GM23248 (cell line): Measurements from ENCODE around the gene FADS3. TPM values are rescaled to one million over a fixed set of nuclear protein-coding genes. Genes with fewer than 3 reads are reported as not detected.

Source experiments
- DNase-seq: peaks from one replicate; pipeline ENCODE4 v3.0.0-alpha.2; 2015
- H2AFZ ChIP-seq: fragments of 200-600 bp; sonication (generic); 2 replicates; pipeline ENCODE4 v1.6.1; 2016; ENCODE audit warnings: antibody characterized with exemption
- H3F3A ChIP-seq: fragments of 200-600 bp; sonication (generic); 2 replicates; pipeline ENCODE4 v1.6.1; 2016; ENCODE audit warnings: mild to moderate bottlenecking, antibody characterized with exemption, mixed run types; ENCODE audit not compliant: insufficient read depth
- H3K27ac ChIP-seq: fragments of 200-600 bp; sonication (generic); 2 replicates; pipeline ENCODE4 v1.5.1; 2016; ENCODE audit warnings: mild to moderate bottlenecking
- H3K27me3 ChIP-seq: fragments of 200-600 bp; sonication (generic); replicated peaks from 2 replicates; pipeline ENCODE4 v1.6.1; 2016; ENCODE audit warnings: mild to moderate bottlenecking; ENCODE audit not compliant: insufficient read depth
- H3K36me3 ChIP-seq: fragments of 200-600 bp; sonication (generic); 2 replicates; pipeline ENCODE4 v1.6.1; 2016; ENCODE audit warnings: low read depth, mild to moderate bottlenecking
- H3K4me1 ChIP-seq: fragments of 200-600 bp; sonication (generic); 2 replicates; pipeline ENCODE4 v1.6.1; 2016; ENCODE audit warnings: mild to moderate bottlenecking; ENCODE audit not compliant: insufficient read depth
- H3K4me2 ChIP-seq: fragments of 200-600 bp; sonication (generic); one replicate; pipeline ENCODE4 v1.6.1; 2016; ENCODE audit warnings: mild to moderate bottlenecking; ENCODE audit not compliant: unreplicated experiment
- H3K4me3 ChIP-seq: fragments of 200-600 bp; sonication (generic); 2 replicates; pipeline ENCODE4 v1.5.1; 2016; ENCODE audit warnings: mild to moderate bottlenecking
- H3K79me2 ChIP-seq: fragments of 200-600 bp; sonication (generic); 2 replicates; pipeline ENCODE4 v1.6.1; 2016; ENCODE audit warnings: mild to moderate bottlenecking; ENCODE audit not compliant: insufficient read depth
- H3K9ac ChIP-seq: fragments of 200-600 bp; sonication (generic); 2 replicates; pipeline ENCODE4 v1.6.1; 2016; ENCODE audit warnings: mild to moderate bottlenecking
- H3K9me2 ChIP-seq: fragments of 200-600 bp; sonication (generic); 2 replicates; pipeline ENCODE4 v1.6.1; 2016; ENCODE audit warnings: mixed run types, mild to moderate bottlenecking, moderate library complexity; ENCODE audit not compliant: insufficient read depth
- H3K9me3 ChIP-seq: fragments of 200-600 bp; sonication (generic); one replicate; pipeline ENCODE4 v1.6.1; 2017; ENCODE audit warnings: low read depth
- H4K20me1 ChIP-seq: fragments of 200-600 bp; sonication (generic); 2 replicates; pipeline ENCODE4 v1.6.0; 2016; ENCODE audit not compliant: insufficient read depth
- EZH2 ChIP-seq: fragments of 200-600 bp; sonication (generic); IDR thresholded peaks from 2 replicates; pipeline ENCODE4 v1.6.1; 2018; ENCODE audit warnings: antibody characterized with exemption, mild to moderate bottlenecking; ENCODE audit not compliant: insufficient read depth, poor library complexity, severe bottlenecking
- EZH2phosphoT487 ChIP-seq: fragments of 200-600 bp; sonication (generic); IDR thresholded peaks from 2 replicates; pipeline ENCODE4 v1.6.1; 2018; ENCODE audit warnings: antibody characterized with exemption, moderate library complexity, mild to moderate bottlenecking, low read depth; ENCODE audit not compliant: insufficient read depth
- WGBS, 2 experiments: methylation state at CpG; one replicate each; pipeline ENCODE4 v1.1.6; 2015 to 2017; ENCODE audit warnings: low lambda C conversion rate in 2 of 2, low coverage in 1 of 2; ENCODE audit errors: missing lambda C conversion rate in 2 of 2; 5-methylcytosine and 5-hydroxymethylcytosine counted together
- in situ Hi-C: fragments of 300-500 bp; cut with MboI; formaldehyde crosslinking; loops from 2 replicates; pipeline ENCODE4 v1.15.0; 2020
- polyA plus RNA-seq: library from polyadenylated mRNA; unstranded; fragments of >200 nt; fragmentation: Nextera tagmentation; extraction: Ambion mirVana; gene quantifications from 2 replicates; pipeline ENCODE4 v1.2.1, GENCODE V29; 2016
- total RNA-seq: library from RNA; depleted of rRNA; stranded (reverse); fragments of >200 nt; shearing (Covaris generic); gene quantifications from 2 replicates; pipeline ENCODE4 v1.2.3, GENCODE V29; 2014

FADS3 gene
- total and polyA plus RNA-seq, 2 experiments from 2014 or later: 135 to 203 TPM

DNA sequence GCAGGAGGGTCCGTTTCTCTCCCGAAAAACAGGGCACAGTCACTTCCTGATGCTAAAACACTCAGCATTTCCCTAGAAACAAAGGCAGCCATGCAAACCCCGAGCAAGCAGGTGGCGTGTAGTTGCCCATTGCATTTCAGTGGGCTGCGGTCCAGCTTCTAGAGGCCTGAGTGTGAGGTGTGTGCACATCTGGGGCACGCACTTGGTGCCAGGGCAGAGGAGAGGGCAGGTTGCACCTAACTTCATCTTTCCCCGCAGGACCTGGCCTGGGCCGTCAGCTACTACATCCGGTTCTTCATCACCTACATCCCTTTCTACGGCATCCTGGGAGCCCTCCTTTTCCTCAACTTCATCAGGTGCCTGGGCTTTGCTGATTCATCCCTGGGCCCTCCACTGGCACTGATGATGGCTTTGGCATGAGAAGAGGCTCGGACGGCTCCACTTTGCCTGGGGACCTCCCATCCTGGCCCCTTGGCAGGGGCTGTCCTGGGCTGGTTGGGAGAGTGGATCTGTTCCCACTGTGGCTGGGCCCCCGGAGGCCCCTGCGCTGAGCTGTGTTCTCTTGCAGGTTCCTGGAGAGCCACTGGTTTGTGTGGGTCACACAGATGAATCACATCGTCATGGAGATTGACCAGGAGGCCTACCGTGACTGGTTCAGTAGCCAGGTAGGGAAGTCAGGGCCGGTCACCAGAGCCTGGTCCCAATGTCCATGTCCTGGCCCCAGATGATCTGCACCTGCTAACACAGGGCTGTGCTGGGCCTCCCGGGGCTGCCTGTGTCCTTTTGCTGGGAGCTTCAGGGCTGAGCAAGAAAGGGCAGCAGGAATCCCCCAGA, 28.4 kb downstream of the FADS3 start:
- no peak overlapping the region for H2AFZ ChIP-seq
- no peak for DNase-seq
- TF ChIP-seq EZH2 (no peak), EZH2phosphoT487 (no peak)
- H3K27me3 ChIP-seq: no peaks in the 10 kb centered on the region
- H3K79me2 ChIP-seq: no peaks in the 10 kb centered on the region
- H3K9ac ChIP-seq: no peak overlapping the region
- H3K9me2 ChIP-seq: no peaks in the 10 kb centered on the region
- in situ Hi-C loops: no loop called here
- H3K36me3 ChIP-seq: no peaks in the 10 kb centered on the region
- no peak overlapping the region for H3K27ac ChIP-seq
- H3K4me3 ChIP-seq: no peak overlapping the region
- 89% methylated on average over 18 of the region's 18 CpGs for WGBS, 2 experiments
- H3K4me2 ChIP-seq: no peak overlapping the region
- H3F3A ChIP-seq: no peaks in the 10 kb centered on the region
- H3K4me1 ChIP-seq: no peaks in the 10 kb centered on the region
- no peaks in the 10 kb centered on the region for H3K9me3 ChIP-seq
- no peaks in the 10 kb centered on the region for H4K20me1 ChIP-seq

DNA sequence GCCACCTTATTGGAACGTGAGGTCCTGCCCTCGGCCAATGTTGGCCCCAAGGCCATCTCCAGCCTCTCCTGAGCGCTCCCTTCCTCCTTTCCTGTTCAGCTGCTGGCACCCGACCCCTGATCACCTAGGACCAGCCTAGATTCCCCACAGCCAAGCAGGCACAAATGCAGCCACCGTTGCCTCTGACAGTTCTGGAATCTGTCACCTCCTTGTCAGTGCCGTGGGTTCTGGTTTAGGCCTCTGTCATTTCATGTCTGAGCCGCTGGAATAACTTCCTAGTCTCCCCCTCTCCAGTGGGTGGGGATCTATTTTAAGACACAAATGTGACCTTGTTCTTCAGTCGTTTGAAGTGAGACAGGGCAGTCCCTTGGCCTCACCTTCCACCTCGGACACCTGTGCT, 29.7 kb downstream of the FADS3 start:
- no peak for TF ChIP-seq EZH2
- TF ChIP-seq EZH2phosphoT487: no peak
- Histone ChIP-seq H3K27me3 (no peaks in the 10 kb centered on the region), H3K9me3 (no peaks in the 10 kb centered on the region), H3F3A (no peaks in the 10 kb centered on the region), H3K27ac (no peak overlapping the region), H3K4me1 (no peaks in the 10 kb centered on the region), H4K20me1 (no peaks in the 10 kb centered on the region), H3K4me2 (no peak overlapping the region), H2AFZ (no peak overlapping the region), H3K9me2 (no peaks in the 10 kb centered on the region), H3K4me3 (no peak overlapping the region), H3K36me3 (no peaks in the 10 kb centered on the region), H3K9ac (no peak overlapping the region), H3K79me2 (no peaks in the 10 kb centered on the region)
- in situ Hi-C loops: no loop called here
- 61 to 63% methylated on average over 9 of the region's 9 CpGs for WGBS, 2 experiments
- no peak for DNase-seq

DNA sequence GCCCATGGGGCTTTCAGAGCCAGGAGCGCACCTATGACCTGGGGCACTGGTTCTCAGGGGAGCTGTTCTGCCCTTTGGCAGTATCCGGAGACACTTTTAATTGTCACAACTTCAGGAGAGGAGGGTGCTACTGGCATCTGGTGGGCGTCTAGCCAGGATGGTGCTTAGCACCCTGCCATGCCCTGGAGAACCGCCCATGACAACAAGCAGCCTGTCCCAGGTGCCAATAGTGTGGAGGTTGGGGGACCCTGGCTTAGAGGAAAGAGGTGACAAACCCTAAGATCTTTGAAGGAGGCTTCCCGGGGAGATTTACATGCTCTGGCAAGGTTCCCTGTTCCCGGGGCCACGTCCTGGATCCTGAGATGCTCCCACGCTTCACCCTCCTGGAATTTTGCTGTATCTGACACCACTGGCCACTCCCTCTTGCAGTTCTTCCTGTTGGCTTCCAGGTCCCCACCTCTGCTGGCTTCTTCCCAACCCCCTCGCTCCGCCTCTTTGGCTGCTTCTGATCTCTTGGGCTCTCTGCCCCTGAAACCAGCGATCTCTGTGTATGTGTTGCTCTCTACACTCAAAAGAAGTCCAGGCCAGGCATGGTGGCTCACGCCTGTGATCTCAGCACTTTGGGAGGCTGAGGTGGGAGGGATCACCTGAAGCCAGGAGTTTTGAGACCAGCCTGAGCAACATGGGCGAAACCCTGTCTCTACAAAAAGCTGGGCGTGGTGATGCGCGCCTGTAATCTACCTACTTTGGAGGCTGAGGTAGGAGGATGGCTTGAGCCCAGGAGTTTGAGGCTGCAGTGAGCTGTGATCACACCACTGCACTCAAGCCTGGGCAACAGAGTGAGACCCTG, 31.1 kb downstream of the FADS3 start:
- 90 to 92% methylated on average over 16 of the region's 16 CpGs for WGBS, 2 experiments
- H3K4me1 ChIP-seq: no peaks in the 10 kb centered on the region
- DNase-seq: no peak

DNA sequence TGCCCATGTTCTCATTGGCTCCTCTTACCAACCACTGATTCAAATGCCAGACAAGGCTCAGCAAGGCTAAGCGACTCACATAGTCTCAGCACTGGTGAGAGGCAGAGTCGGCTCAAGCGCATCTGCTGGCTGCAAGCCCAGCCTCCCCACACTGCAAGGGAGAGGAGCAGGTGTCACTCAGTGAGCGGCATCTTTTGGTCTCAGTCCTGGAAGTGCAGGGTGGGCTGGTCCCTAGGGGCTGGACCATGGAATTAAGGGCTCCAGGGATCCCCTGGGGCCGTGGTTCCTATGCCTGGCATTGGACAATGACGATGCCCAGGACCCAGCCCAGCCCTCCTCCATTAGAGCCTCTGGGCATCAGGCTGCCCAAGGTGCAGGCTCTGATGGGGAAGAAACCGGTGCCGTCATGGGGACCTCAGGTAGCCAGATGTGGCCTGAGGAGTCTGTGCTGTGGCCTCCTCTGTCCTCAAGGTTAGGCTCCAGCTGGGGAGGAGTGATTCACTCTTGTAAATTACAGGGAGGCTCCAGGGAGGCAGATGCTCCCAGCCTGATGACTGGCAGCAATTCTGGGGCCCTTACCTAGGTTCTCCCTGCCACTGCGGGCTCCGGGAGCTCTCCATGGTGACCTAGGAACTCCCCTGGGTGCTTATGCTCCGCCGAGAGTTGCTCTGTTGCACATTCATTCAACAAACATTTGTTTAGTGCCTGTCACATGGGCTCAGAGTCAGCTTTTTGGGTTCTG, 35.2 kb downstream of the FADS3 start:
- in situ Hi-C loops: no loop called here
- H3K4me3 ChIP-seq: no peak overlapping the region
- H3K79me2 ChIP-seq: no peaks in the 10 kb centered on the region
- no peaks in the 10 kb centered on the region for H4K20me1 ChIP-seq
- WGBS, 2 experiments: 91 to 95% methylated on average over 12 of the region's 12 CpGs
- H3K27me3 ChIP-seq: no peaks in the 10 kb centered on the region
- no peaks in the 10 kb centered on the region for H3K36me3 ChIP-seq
- no peak overlapping the region for H3K27ac ChIP-seq
- H3K4me2 ChIP-seq: no peak overlapping the region
- no peak overlapping the region for H3K9ac ChIP-seq
- H3K4me1 ChIP-seq: no peaks in the 10 kb centered on the region
- H3K9me2 ChIP-seq: no peaks in the 10 kb centered on the region
- no peaks in the 10 kb centered on the region for H3F3A ChIP-seq
- no peak overlapping the region for H2AFZ ChIP-seq
- H3K9me3 ChIP-seq: no peaks in the 10 kb centered on the region
- DNase-seq: no peak
- TF ChIP-seq EZH2 (no peak), EZH2phosphoT487 (no peak)

More for the DNA sequence above, 31.1 kb downstream of the FADS3 start:
- no peaks in the 10 kb centered on the region for H3K27me3 ChIP-seq
- H3K9ac ChIP-seq: no peak overlapping the region
- H3K4me3 ChIP-seq: no peak overlapping the region
- no peaks in the 10 kb centered on the region for H3K9me3 ChIP-seq
- TF ChIP-seq EZH2 (no peak), EZH2phosphoT487 (no peak)
- H3K36me3 ChIP-seq: no peaks in the 10 kb centered on the region
- no peaks in the 10 kb centered on the region for H3K9me2 ChIP-seq
- H4K20me1 ChIP-seq: no peaks in the 10 kb centered on the region
- no peak overlapping the region for H2AFZ ChIP-seq
- in situ Hi-C loops: no loop called here
- no peaks in the 10 kb centered on the region for H3K79me2 ChIP-seq
- H3K27ac ChIP-seq: no peak overlapping the region
- H3F3A ChIP-seq: no peaks in the 10 kb centered on the region
- H3K4me2 ChIP-seq: no peak overlapping the region
